Endothelial cell (in vitro differentiated cells): ENCODE results near the gene CMKLR1. TPM values are rescaled to one million over a fixed set of nuclear protein-coding genes. Genes with fewer than 3 reads are reported as not detected.

ENCODE experiments used
- total RNA-seq: library from RNA; stranded (reverse); fragmentation: NEBNext Ultra II Directional; extraction: Animal tissue kit (Norgen Biotek cat#: 25700); gene quantifications from one replicate; pipeline ENCODE4 v1.2.1, GENCODE V29; 2021; ENCODE audit not compliant: unreplicated experiment

Gene CMKLR1
- total RNA-seq, 1 donor from 2014 or later, result 0.51 TPM

Other genes with a start within 250 kb of the CMKLR1 start
- gene WSCD2, start 210.0 kb downstream of the CMKLR1 start, total RNA-seq, result not detected
- 5.5 TPM for gene FICD, start 176.0 kb upstream of the CMKLR1 start, total RNA-seq
- 67.8 TPM for gene SART3, start 221.9 kb upstream of the CMKLR1 start, total RNA-seq
- 67.8 TPM for gene ISCU, start 223.3 kb upstream of the CMKLR1 start, total RNA-seq